NCI-H1092 (cell line): ENCODE data around the gene ACTL6B.
"Not testable (repeated sequence)": the region's sequence is repeated elsewhere in the genome, so short reads cannot be mapped to it uniquely, and the experiment has no call there.

ENCODE experiments used
- DNase-seq: peaks from one replicate; lab custom pipeline; 2025; lab: John Stamatoyannopoulos, UW

ACTL6B gene

GRCh38 chr7:100671353-100672327 lies 15.4 kb upstream of the ACTL6B start:
- no peak for DNase-seq

- DNase-seq: no peak
These were observed 13.8 kb upstream of the ACTL6B start for GRCh38 chr7:100670074-100670473.

DNA sequence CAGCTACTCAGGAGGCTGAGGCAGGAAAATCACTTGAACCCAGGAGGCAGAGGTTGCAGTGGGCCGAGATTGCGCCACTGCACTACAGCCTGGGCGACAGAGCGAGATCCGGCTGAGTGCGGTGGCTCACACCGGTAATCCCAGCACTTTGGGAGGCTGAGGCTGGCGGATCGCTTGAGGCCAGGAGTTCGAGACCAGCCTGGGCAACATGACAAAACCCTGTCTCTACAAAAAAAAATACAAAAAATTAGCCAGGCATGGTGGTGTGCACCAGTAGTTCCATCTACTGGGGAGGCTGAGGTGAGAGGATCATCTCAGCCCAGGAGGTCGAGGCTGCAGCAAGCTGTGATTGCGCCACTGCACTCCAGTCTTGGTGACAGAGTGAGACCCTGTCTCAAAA lies 12.9 kb upstream of the ACTL6B start:
- DNase-seq: not testable (repeated sequence)

DNA sequence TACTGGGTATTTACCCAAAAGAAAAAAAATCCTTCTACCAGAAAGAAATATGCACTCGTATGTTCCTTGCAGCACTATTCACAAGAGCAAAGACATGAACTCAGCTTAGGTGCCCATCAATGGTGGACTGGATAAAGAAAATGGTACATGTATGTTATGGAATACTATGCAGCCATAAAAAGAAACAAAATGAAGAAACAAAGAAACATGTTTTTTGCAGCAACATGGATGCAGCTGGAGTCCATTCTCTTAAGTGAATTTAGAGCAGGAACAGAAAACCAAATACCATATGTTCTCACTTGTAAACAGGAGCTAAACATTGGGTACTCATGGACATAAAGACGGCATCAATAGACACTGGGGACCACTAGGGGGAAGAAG lies 11.8 kb upstream of the ACTL6B start:
- no peak for DNase-seq

DNA sequence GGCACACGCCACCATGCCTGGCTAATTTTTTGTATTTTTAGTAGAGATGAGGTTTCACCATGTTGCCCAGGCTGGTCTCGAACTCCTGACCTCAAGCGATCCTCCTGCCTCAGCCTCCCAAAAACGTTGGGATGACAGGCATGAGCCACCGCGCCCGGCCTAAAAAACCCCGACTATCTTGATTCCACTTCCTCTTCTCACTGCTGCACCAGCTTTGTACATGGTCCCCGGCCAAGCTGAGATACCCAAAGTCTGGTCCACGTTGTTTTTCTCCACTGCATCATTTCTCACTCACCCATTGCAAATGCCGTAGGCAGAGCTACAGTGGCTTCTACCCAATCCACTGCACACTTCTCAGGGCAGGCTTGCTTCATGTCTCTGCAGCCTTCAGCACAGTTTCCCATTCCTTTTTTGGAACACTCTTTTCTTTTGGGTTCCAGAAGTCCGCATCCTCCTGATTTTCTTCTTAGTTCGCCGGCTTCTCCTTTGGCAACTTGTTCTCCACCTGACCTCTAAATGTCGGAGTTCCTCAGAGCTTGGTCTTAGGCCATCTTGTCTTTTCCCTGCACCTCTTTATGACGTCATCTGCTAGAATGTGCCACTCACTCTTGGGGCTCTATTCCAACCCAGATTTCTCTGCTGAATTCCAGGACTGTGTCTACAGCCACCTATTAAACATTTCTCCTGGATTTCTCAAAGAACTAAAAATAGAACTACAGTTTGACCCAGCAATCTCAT lies 11.3 kb upstream of the ACTL6B start:
- no peak for DNase-seq

DNA sequence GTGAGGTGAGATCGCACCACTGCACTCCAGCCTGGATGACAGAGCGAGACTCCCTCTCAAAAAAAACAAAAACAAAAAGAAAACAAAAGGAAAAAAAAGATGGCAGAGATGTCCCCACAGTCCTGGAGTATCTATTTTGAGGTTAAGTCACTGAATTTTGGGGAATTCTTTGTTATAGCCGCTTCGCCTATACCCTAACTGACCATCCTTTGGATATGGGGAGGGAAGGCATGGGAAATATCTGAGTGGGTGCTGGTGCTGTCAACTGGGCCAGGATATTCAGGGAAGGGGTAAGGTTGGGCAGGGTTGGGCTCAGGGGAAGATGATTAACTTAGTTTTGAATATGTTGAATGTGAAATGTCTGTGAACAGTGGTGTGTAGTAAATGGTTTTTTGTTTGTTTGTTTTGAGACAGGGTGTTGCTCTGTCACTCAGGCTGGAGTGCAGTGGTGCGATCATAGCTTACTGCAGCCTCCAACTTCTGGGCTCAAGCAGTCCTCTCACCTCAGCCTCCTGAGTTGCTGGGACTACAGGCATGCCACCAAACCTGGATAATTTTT lies 9.0 kb upstream of the ACTL6B start:
- DNase-seq: no peak

DNA sequence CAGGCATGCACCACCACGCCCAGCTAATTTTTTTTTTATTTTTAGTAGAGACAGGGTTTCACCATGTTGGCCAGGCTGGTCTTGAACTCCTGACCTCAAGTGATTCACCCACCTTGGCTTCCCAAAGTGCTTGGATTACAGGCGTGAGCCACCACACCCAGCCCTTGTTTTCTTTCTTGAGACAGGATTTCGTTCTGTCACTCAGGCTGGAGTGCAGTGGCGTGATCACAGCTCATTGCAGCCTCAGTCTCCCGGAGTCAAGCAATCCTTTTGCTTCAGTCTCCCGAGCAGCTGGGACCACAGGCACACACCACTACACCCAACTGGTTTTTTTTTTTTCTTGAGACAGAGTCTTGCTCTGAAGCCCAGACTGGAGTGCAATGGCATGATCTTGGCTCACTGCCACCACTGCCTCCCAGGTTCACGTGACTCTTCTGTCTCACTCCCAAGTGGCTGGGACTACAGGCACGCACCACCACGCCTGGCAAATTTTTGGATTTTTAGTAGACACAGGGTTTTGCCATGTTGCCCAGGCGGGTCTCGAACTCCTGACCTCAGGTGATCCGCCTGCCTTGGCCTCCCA lies 6.0 kb upstream of the ACTL6B start:
- DNase-seq: not testable (repeated sequence)

- DNase-seq: no peak
These were observed 1.1 kb downstream of the ACTL6B start for GRCh38 chr7:100654908-100655831.

- DNase-seq: no peak
These were observed 6.3 kb downstream of the ACTL6B start for GRCh38 chr7:100649826-100650565.

DNA sequence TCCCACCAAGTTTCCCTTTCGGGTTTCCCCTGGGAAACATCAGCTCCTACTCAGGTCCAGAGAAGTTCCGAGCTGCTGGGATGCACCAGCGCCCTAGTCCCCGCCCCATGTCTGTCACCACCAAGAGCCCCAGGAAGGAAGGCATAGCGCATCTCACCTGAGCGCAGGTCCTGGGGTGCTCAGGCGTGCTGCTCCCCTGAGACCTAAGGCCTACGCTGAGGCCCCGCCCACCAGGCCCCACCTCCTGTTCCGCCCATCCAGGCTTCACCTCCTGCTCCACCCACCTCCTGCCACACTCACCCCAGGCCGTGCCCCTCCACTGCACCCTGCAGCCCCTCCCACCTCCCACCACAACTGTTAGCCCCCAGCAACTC lies 13.7 kb downstream of the ACTL6B start:
- DNase-seq: no peak

GRCh38 chr7:100641860-100642533 lies 14.3 kb downstream of the ACTL6B start:
- no peak for DNase-seq

DNA sequence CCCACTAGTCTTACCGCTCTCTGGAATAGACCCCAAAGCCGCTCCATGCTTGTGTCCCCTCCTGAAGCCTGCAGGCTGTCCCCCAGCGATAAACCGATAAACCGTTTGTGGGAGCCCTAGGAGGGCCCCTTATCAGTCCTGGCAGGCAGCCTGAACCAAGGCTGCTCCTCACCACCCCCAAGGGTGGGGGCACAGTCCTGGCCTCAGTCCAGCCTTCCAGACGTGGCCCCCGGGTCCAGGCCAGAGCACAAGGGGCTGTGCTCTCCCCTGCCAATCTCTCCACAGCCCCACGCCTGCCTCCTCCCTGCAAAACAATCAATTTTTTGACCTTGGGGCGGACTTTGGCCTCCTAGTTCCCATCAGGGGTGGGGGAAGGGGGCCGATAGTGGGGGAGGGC lies 14.8 kb downstream of the ACTL6B start, which contains the start of gene TFR2:
TFR2 (minus strand) TSS at position 90 of the 397 bp plus-strand sequence; CDS start at position 47, 43 bp downstream.
- DNase-seq: no peak

DNA sequence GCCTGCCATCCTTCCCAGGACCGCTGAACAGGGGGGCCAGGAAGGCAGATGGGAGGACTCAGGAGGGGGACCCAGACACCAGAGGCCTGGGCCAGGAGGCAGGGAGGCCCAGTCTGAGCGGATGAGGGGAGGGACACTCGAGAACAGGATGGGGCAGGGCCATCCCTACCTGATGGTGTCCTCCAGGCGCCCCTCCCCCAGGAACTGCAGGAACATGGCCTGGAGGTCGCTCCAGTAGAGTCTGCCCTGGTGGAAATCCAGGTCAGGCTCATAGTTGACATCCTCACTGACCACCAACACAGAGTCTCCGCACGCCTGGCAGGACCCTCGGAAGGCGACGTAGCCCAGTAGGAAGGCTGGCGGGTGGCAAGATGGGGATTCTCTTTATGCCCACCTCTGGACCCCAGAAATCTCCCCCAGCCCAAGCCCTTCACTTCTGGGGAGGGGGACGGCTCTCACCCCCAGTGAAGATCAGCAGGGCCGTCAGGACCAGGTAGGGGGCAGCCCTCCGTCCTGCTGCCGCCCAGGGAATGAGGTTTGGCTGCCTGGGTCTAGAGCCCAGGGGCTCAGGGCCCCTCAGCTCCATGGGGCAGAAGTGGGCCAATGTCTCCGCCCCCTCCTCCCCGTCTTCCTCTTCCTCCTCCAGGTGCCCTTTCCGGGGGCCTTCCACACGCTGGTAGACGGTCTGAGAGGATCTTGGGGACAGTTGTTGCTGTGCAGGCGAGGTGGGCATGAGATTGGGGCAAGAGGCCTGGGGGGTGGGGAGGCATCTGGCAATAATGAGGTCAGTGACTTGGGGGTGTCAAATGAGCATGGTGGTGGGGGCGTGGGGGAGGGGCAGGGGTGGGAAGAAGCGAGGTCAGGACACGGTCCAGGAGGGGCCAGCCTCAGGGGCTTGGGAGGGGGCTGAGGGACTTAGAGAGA lies 15.5 kb downstream of the ACTL6B start:
- DNase-seq: no peak

DNA sequence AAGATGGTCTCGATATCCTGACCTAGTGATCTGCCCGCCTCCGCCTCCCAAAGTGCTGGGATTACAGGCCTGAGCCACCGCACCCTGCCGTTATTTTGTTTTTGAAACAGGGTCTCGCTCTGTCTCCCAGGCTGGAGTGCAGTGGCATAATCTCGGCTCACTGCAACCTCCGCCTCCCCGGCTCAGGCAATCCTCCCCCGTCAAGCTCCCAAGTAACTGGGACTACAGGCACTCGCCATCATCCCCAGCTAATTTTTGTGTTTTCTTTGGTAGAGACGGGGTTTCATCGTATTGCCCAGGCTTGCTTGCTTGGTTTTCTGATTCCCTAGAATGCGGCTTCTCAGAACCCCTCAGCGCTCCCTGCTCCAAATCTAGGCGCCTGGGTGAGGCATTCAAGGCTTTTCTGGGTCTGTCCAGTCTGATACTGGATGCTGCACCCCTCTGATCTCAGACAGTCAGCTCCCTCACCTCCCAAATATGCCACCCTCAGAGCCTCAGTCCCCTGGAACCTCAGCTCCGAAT lies 16.2 kb downstream of the ACTL6B start:
- no peak for DNase-seq

DNA sequence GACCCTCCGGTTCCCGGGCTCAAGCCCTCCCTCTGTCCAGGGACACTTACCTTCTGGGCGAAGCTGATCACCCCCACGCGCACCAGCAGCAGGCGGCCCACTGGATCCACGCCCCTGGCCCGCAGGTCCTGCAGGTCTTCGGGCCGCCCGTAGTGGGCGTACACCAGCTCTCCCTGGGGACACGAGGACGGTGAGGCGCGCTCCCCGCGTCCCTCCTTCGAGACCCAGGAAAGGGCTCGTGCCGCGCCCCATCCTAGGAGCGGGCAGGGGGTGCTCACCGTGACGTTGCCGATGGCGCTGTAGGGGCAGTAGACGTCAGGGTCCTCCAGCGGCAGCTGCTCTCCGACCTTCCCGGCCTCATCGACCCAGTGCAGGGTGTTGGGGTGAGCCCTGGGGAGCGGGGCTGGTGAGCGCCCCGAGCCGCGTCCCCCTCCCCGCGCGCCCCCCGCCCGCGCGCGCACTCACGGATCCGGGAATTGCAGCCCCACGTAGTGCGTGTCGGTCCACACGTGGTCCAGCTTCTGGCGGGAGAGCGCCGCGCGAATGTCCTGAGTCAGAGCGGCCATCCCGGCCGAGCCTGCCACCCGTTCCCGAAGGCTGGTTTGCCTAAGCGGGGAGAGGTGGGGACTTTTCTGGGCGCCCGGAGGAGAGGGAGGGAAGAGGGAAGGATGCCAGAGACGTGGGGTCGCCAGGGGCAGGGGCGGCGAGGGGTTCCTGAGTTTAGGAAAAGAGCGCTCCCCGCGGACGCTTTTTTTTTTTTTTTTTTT lies 23.1 kb downstream of the ACTL6B start:
- peak; percentile 51 for DNase-seq

GRCh38 chr7:100630066-100630465 lies 26.2 kb downstream of the ACTL6B start:
- no peak for DNase-seq

- DNase-seq: no peak
These were observed 27.0 kb downstream of the ACTL6B start for GRCh38 chr7:100629117-100629716.

DNA sequence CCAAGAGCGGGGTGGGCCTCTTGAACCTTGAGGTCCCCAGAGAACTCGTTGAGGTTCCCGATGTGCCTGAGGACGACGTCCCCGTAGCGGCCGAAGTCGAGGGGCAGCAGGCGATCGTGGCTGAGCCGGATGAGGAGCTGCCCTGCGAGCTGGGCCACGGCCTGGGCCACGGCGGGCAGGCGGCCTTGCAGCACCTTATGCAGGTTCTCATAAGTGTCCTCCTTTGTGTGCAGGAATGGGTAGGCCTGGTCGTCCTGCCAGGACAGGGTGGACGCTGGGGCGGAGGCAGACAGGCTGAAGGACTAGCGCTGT lies 29.1 kb downstream of the ACTL6B start:
- DNase-seq: no peak
